ENCODE measurements around the gene OR4F6.

The OR4F6 gene

DNA sequence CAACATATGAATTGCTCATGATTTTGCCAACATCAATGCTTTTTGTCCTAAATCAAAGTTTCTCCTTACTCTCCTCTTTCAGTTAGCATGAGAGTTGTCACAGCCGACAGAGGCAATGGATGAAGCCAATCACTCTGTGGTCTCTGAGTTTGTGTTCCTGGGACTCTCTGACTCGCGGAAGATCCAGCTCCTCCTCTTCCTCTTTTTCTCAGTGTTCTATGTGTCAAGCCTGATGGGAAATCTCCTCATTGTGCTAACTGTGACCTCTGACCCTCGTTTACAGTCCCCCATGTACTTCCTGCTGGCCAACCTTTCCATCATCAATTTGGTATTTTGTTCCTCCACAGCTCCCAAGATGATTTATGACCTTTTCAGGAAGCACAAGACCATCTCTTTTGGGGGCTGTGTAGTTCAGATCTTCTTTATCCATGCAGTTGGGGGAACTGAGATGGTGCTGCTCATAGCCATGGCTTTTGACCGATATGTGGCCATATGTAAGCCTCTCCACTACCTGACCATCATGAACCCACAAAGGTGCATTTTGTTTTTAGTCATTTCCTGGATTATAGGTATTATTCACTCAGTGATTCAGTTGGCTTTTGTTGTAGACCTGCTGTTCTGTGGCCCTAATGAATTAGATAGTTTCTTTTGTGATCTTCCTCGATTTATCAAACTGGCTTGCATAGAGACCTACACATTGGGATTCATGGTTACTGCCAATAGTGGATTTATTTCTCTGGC lies 2.5 kb downstream of the OR4F6 start:
- Histone ChIP-seq H3K4me1 (ENCODE audit: insufficient read depth, low read length) (no peaks in the 10 kb centered on the region), H3K27me3 (ENCODE audit: insufficient read depth, low read length) (no peaks in the 10 kb centered on the region), H3K27ac (ENCODE audit: low read length) (no peak overlapping the region), H3K4me3 (ENCODE audit: low read length) (no peak overlapping the region), H3K36me3 (ENCODE audit: insufficient read depth, low read depth, low read length) (no peaks in the 10 kb centered on the region), H3K9ac (ENCODE audit: low read depth, low read length) (no peak overlapping the region), H3K9me3 (ENCODE audit: insufficient read depth, low read depth, low read length) (no peaks in the 10 kb centered on the region)

GRCh38 chr15:101807345-101807945 lies 4.1 kb downstream of the OR4F6 start:
- H3K27me3 ChIP-seq (ENCODE audit: insufficient read depth, low read length), result no peaks in the 10 kb centered on the region
- H3K4me1 ChIP-seq (ENCODE audit: insufficient read depth, low read length), result no peaks in the 10 kb centered on the region
- no peak overlapping the region for H3K4me3 ChIP-seq (ENCODE audit: low read length)
- no peaks in the 10 kb centered on the region for H3K36me3 ChIP-seq (ENCODE audit: insufficient read depth, low read depth, low read length)
- H3K9me3 ChIP-seq (ENCODE audit: insufficient read depth, low read depth, low read length), result no peaks in the 10 kb centered on the region
- no peak overlapping the region for H3K9ac ChIP-seq (ENCODE audit: low read depth, low read length)
- no peak overlapping the region for H3K27ac ChIP-seq (ENCODE audit: low read length)

- no peak overlapping the region for H3K27ac ChIP-seq (ENCODE audit: low read length)
- no peak overlapping the region for H3K4me3 ChIP-seq (ENCODE audit: low read length)
- no peaks in the 10 kb centered on the region for H3K9me3 ChIP-seq (ENCODE audit: insufficient read depth, low read depth, low read length)
- H3K4me1 ChIP-seq (ENCODE audit: insufficient read depth, low read length), result no peaks in the 10 kb centered on the region
- no peak overlapping the region for H3K9ac ChIP-seq (ENCODE audit: low read depth, low read length)
- H3K36me3 ChIP-seq (ENCODE audit: insufficient read depth, low read depth, low read length), result no peaks in the 10 kb centered on the region
- H3K27me3 ChIP-seq (ENCODE audit: insufficient read depth, low read length), result no peaks in the 10 kb centered on the region
These were observed 4.9 kb downstream of the OR4F6 start for GRCh38 chr15:101808201-101808600.

DNA sequence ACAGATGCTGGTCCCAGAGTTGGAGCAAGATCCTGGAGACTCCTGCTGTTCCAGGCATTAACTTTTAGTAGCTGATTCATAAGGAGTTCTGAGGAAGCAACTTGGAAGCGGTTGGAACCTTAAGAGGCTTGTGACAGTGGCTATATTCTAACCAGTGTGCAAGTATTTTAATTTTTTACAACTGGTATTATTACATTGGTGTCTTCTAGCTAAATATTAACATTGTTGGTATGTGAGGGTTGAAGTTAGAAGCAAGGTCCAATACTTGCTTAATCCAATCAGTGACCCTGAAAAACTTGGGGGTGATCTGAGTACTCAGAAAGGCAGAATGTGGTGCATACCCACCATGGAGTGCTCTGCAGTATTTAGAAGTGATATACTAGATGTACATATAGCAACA lies 7.1 kb downstream of the OR4F6 start:
- H3K36me3 ChIP-seq (ENCODE audit: insufficient read depth, low read depth, low read length), result no peaks in the 10 kb centered on the region
- H3K4me3 ChIP-seq (ENCODE audit: low read length), result no peak overlapping the region
- H3K9ac ChIP-seq (ENCODE audit: low read depth, low read length), result no peak overlapping the region
- no peaks in the 10 kb centered on the region for H3K4me1 ChIP-seq (ENCODE audit: insufficient read depth, low read length)
- H3K9me3 ChIP-seq (ENCODE audit: insufficient read depth, low read depth, low read length), result no peaks in the 10 kb centered on the region
- H3K27ac ChIP-seq (ENCODE audit: low read length), result no peak overlapping the region
- no peaks in the 10 kb centered on the region for H3K27me3 ChIP-seq (ENCODE audit: insufficient read depth, low read length)

- no peaks in the 10 kb centered on the region for H3K36me3 ChIP-seq (ENCODE audit: insufficient read depth, low read depth, low read length)
- H3K4me1 ChIP-seq (ENCODE audit: insufficient read depth, low read length), result no peaks in the 10 kb centered on the region
- no peak overlapping the region for H3K4me3 ChIP-seq (ENCODE audit: low read length)
- no peak overlapping the region for H3K27ac ChIP-seq (ENCODE audit: low read length)
- no peak overlapping the region for H3K9ac ChIP-seq (ENCODE audit: low read depth, low read length)
- H3K9me3 ChIP-seq (ENCODE audit: insufficient read depth, low read depth, low read length), result no peaks in the 10 kb centered on the region
- H3K27me3 ChIP-seq (ENCODE audit: insufficient read depth, low read length), result no peaks in the 10 kb centered on the region
These were observed 7.6 kb downstream of the OR4F6 start for GRCh38 chr15:101810876-101811275.

GRCh38 chr15:101811902-101812301 lies 8.6 kb downstream of the OR4F6 start, which contains the start of gene OR4F15:
TSS of gene OR4F15 (plus strand) at chr15:101812202. CDS start at chr15:101818187, 5,985 bp downstream.
- H3K27ac ChIP-seq (ENCODE audit: low read length), result no peak within 1 kb of the TSS
- no peaks in the 10 kb centered on the region for H3K27me3 ChIP-seq (ENCODE audit: insufficient read depth, low read length)
- H3K4me3 ChIP-seq (ENCODE audit: low read length), result no peak within 1 kb of the TSS
- no peak within 1 kb of the TSS for H3K9ac ChIP-seq (ENCODE audit: low read depth, low read length)
- H3K36me3 ChIP-seq (ENCODE audit: insufficient read depth, low read depth, low read length), result no peaks in the 10 kb centered on the region
- no peaks in the 10 kb centered on the region for H3K4me1 ChIP-seq (ENCODE audit: insufficient read depth, low read length)
- no peaks in the 10 kb centered on the region for H3K9me3 ChIP-seq (ENCODE audit: insufficient read depth, low read depth, low read length)

GRCh38 chr15:101813803-101814534 lies 10.7 kb downstream of the OR4F6 start:
- Histone ChIP-seq H3K4me3 (ENCODE audit: low read length) (no peak overlapping the region), H3K36me3 (ENCODE audit: insufficient read depth, low read depth, low read length) (no peaks in the 10 kb centered on the region), H3K27ac (ENCODE audit: low read length) (no peak overlapping the region), H3K9ac (ENCODE audit: low read depth, low read length) (no peak overlapping the region), H3K27me3 (ENCODE audit: insufficient read depth, low read length) (no peaks in the 10 kb centered on the region), H3K4me1 (ENCODE audit: insufficient read depth, low read length) (no peaks in the 10 kb centered on the region), H3K9me3 (ENCODE audit: insufficient read depth, low read depth, low read length) (no peaks in the 10 kb centered on the region)

- Histone ChIP-seq H3K9ac (ENCODE audit: low read depth, low read length) (no peak overlapping the region), H3K4me3 (ENCODE audit: low read length) (no peak overlapping the region), H3K27ac (ENCODE audit: low read length) (no peak overlapping the region), H3K27me3 (ENCODE audit: insufficient read depth, low read length) (no peaks in the 10 kb centered on the region; the same call in 1 of the 2 replicates), H3K9me3 (ENCODE audit: insufficient read depth, low read depth, low read length) (no peaks in the 10 kb centered on the region), H3K4me1 (ENCODE audit: insufficient read depth, low read length) (no peaks in the 10 kb centered on the region), H3K36me3 (ENCODE audit: insufficient read depth, low read depth, low read length) (no peaks in the 10 kb centered on the region)
These were observed 17.5 kb downstream of the OR4F6 start for GRCh38 chr15:101820781-101821180.

DNA sequence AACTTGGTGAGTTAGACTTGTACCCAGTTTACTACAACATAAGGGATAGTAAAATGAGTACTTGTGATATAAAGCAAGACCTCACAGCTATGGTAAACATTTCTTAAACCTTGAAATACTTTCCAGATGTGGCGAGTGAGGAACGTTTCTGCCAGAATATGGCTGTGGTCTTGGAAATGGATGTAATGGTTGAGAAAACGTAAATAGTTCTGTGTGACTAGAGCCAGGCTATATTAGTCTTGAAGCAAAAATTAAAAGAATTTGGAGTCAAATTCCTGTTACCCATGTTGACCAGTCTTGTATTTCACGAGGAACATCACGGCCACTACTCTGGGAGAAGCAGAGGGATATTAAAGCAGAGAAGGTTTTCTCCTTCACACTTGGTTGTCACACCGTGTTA lies 23.9 kb downstream of the OR4F6 start:
- Histone ChIP-seq H3K9me3 (ENCODE audit: insufficient read depth, low read depth, low read length) (no peaks in the 10 kb centered on the region), H3K27me3 (ENCODE audit: insufficient read depth, low read length) (no peaks in the 10 kb centered on the region), H3K36me3 (ENCODE audit: insufficient read depth, low read depth, low read length) (no peaks in the 10 kb centered on the region), H3K4me1 (ENCODE audit: insufficient read depth, low read length) (no peaks in the 10 kb centered on the region), H3K9ac (ENCODE audit: low read depth, low read length) (no peak overlapping the region), H3K4me3 (ENCODE audit: low read length) (no peak overlapping the region), H3K27ac (ENCODE audit: low read length) (no peak overlapping the region)

DNA sequence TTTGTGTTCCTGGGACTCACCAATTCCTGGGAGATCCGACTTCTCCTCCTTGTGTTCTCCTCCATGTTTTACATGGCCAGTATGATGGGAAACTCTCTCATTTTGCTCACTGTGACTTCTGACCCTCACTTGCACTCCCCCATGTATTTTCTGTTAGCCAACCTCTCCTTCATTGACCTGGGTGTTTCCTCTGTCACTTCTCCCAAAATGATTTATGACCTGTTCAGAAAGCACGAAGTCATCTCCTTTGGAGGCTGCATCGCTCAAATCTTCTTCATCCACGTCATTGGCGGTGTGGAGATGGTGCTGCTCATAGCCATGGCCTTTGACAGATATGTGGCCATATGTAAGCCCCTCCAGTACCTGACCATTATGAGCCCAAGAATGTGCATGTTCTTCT lies 25.5 kb downstream of the OR4F6 start:
- no peak overlapping the region for H3K4me3 ChIP-seq (ENCODE audit: low read length)
- no peaks in the 10 kb centered on the region for H3K27me3 ChIP-seq (ENCODE audit: insufficient read depth, low read length)
- H3K36me3 ChIP-seq (ENCODE audit: insufficient read depth, low read depth, low read length), result no peaks in the 10 kb centered on the region
- H3K4me1 ChIP-seq (ENCODE audit: insufficient read depth, low read length), result no peaks in the 10 kb centered on the region
- no peaks in the 10 kb centered on the region for H3K9me3 ChIP-seq (ENCODE audit: insufficient read depth, low read depth, low read length)
- H3K9ac ChIP-seq (ENCODE audit: low read depth, low read length), result no peak overlapping the region
- no peak overlapping the region for H3K27ac ChIP-seq (ENCODE audit: low read length)

DNA sequence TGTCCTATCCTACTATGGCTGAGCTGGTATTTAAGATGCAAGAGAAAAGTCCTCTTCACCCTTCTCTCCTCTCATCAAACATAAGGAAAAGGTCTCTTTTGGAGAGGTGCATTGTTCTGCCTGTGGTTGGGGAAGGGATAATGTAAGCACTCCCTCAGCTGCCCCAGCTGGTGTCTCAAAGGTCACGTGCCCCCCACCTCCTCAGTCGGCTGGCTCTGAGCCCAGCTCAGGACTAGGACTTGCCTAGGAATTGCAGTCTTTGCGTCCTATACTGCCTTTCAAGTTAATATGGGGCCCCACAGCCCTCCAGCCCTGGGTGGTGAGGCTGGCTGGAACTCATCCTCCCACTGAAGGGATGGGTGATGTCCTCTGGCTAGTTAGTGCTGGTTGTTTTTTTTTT lies 38.3 kb downstream of the OR4F6 start:
- no peaks in the 10 kb centered on the region for H3K9me3 ChIP-seq (ENCODE audit: insufficient read depth, low read depth, low read length)
- no peaks in the 10 kb centered on the region for H3K4me1 ChIP-seq (ENCODE audit: insufficient read depth, low read length)
- no peaks in the 10 kb centered on the region for H3K36me3 ChIP-seq (ENCODE audit: insufficient read depth, low read depth, low read length)
- H3K4me3 ChIP-seq (ENCODE audit: low read length), result no peak overlapping the region
- H3K9ac ChIP-seq (ENCODE audit: low read depth, low read length), result no peak overlapping the region
- H3K27me3 ChIP-seq (ENCODE audit: insufficient read depth, low read length), result no peaks in the 10 kb centered on the region
- H3K27ac ChIP-seq (ENCODE audit: low read length), result no peak overlapping the region

- no peak overlapping the region for H3K9ac ChIP-seq (ENCODE audit: low read depth, low read length)
- H3K36me3 ChIP-seq (ENCODE audit: insufficient read depth, low read depth, low read length), result no peaks in the 10 kb centered on the region
- H3K27ac ChIP-seq (ENCODE audit: low read length), result no peak overlapping the region
- H3K27me3 ChIP-seq (ENCODE audit: insufficient read depth, low read length), result no peaks in the 10 kb centered on the region
- H3K4me1 ChIP-seq (ENCODE audit: insufficient read depth, low read length), result no peaks in the 10 kb centered on the region
- no peak overlapping the region for H3K4me3 ChIP-seq (ENCODE audit: low read length)
- H3K9me3 ChIP-seq (ENCODE audit: insufficient read depth, low read depth, low read length), result no peaks in the 10 kb centered on the region
These were observed 41.6 kb downstream of the OR4F6 start for GRCh38 chr15:101844916-101845315.
